DLD1 (cell line): ENCODE measurements around the gene COPZ1.

Experiments used
- in situ Hi-C: cut with HindIII; loops from 2 replicates; pipeline ENCODE4 v1.10.0; 2017; ENCODE audit warnings: low sequenced_read_pairs

COPZ1 gene

DNA sequence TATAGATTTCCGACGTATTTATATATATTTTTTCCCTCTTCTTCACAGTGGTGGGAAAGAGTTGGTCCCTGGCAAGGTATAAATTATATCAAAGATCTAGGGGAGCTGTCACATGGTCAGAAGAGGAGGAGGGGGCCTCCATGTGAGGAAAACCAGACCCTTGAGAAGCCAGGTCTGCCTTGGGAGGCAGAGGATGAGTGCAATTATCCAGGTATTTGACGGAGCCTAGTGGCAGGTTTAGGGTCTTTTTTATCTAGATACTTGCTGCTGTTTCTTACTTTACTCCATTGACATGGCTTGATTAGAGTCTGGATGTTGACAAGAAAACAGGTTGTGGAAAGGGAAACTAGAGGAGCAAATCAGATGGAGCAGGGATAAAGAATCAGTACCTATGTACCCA, 5.5 kb downstream of the COPZ1 start:
- in situ Hi-C loops, result no loop called here

DNA sequence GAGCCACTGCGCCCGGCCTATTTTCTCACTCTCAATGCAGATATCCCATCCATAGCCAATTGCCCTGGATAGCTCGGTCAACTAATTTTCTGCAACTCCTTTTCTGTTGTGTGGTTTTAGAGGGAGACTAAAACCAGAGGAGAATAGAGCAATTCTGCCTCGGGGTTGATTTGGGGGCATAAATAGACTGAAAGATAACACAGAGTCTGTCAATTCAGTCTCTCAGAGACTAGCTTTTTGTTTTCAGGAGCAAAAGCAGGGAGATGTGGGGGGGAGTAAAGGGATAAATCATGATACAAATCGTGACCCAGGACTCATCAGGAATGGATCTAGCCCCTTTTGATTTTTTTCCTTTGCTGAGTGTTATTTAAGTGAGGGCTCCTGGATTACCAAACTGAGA, 6.5 kb downstream of the COPZ1 start:
- in situ Hi-C loops, result no loop called here

DNA sequence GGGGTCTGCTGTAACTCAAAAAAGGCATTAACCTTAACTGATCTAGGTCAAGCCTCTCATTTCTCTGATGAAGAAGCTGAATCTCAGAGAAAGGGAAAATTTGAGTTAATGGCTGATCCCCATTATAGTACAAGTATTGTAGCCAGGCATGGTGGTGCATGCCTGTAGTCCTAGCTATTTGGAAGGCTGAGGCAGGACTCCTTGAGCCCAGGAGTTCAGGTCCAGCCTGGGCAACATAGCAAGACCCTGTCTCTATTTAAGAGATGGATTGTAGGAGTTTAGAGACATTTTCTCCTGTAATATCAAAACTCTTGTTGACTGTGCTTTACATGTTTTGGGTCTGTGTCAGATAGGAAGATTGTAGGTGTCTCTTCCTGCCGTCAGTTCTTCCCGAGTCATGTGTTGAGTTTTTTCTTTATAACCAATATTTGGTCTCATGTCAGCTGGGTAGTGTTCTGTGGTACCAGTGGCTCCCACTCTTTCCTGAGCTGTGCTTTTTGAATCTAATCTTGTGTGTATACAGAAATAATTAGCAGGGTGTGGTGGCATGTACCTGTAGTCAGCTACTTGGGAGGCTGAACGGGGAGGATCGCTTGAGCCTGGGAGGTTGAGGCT, 8.6 kb downstream of the COPZ1 start:
- in situ Hi-C loops, result no loop called here

DNA sequence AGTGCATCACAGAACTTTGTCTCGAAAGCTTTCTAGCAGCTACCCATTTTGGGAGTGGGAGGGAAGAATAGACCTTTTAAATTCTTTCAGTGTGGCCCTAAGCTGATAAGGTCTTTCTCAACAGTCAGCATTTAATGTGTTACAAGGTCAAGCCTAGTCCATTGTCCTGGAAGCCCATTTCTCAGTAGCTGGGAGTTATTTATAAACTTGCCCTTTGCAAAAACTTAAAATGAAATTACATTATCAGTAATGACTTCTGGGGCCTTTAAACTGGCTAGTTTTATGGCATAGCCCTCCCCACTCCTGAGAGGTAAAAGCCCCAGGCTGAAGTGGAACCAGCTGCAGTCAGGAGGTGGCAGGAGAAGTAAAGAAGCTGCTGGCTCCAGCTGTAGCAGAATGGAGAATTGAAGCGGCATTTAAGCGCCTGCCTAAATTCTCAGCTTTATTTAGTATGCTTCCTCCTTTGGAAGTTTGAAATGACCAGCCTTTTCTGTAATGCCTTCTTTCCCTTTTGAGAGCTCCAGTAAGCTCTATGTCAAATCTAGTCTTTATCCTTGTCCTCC, 12.4 kb downstream of the COPZ1 start:
- in situ Hi-C loops, result no loop called here

DNA sequence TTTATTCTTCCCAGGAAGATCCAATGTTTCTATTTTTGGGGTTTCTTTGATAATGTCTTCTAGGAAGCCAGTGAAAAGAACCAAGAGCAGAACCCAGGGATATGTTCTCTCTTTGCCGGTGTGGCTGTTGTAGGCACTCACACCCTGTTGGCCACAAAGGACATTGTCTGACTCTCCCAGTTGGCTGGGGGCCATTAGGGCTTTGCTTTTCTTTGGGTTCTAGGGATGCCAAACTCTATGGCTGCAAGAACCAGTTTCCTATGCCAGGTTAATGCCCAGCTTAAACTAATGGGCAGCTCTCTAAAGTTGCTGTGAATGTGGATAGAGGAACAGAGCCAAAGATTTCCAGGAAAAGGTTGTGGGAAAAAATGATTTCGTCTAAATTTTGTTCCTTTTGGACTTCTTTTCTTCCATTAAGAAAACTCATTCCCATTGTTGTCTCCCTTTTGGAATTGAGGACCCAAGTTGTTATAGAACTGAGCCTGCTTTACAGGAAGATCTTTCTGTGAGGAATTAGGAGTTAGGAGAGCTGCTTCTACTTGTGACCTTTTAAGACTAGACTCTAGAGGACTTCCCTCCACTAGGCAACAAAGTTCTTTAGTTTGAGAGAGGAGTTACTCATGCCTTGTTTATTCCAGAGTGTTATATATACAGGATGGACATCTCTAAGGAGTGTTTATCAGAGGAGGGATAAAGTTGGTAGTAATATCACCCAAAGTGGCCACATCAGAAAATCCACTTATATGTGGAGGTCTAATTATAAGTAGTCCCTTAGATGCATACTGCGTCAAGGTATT, 13.1 kb downstream of the COPZ1 start:
- in situ Hi-C loops, result no loop called here

DNA sequence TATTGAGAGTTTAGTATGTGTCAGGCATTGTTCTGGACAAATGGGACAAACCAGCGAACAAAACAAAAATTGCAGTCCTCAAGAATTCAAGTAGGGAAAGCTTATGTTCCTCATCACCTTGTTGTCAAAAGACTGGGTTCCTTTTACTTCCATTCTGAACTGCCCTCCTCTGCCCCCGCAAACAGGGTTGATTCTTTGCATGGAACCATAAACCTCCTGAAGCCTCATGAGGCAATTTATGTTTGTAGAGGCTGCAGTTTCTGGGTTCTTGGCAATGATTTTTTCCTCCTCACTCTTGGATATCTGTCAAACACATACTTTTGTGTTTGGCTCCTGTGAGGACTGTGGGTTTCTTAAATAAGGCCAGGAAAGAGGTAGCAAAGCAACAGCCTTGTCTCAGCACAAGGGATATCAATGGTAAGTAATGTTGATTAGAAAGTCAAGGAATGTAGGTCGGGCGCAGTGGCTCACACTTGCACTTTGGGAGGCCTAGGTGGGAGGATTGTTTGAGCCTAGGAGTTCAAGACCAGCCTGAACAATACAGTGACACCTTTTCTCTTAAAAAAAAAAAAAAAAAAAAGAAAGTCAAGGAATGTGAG, 13.9 kb downstream of the COPZ1 start:
- in situ Hi-C loops, result no loop called here

DNA sequence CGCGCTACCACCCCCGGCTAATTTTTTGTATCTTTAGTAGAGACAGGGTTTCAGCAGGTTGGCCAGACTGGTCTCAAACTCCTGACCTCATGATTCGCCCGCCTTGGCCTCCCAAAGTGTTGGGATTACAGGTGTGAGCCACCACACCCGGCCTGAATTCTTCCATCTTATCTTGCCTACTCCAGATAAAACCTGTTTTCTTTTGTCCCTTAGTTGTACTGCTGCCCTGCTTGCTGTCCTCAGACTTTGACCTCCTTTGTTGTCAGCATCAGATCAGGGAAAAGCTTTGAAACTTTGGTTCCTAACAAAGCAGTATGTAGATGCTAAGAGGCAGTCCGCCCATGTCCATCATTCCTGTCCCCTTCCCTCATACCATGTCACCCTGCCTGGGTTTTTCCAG, 15.9 kb downstream of the COPZ1 start:
- in situ Hi-C loops, result no loop called here

DNA sequence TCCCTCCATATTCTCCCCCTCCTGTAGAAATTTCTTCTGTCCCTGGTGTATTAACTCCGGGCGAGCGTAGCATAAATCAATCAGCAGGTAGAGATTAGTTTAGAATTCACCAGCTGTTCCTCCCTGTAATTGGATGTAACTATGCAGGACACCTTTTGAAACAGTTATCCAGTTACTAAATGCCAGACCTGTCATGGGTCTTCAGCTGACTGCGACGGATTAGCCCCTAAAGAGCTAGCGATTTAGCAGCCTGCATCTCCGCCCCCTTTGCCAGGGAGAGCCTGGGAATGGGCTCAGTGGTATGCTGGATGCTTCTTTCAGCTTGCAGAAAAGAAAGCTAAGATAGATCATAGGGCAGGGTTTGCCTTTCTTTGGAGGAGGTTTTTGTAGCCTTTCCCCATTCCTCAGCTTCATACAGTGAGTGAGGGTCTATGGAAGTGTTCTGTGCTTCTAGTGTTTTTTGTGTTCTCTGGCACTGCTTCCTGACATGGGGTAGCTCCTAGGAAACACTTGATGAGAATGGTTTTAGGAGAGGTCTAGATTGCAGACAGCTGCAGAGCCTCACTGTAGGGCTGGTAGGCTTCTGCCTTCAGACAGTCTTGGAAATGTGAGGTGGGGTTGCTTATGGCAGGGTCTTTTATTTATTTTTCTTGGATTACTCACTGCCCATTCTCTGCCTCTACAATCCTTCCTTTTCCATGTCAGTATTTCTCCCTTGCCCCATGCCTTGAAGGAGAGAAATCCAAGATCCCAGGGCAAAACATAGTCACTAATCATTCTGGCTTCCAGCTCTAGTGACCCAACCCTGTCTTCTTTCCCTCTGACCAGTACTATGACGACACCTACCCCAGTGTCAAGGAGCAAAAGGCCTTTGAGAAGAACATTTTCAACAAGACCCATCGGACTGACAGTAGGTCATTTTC, 16.7 kb downstream of the COPZ1 start:
- in situ Hi-C loops, result no loop called here

DNA sequence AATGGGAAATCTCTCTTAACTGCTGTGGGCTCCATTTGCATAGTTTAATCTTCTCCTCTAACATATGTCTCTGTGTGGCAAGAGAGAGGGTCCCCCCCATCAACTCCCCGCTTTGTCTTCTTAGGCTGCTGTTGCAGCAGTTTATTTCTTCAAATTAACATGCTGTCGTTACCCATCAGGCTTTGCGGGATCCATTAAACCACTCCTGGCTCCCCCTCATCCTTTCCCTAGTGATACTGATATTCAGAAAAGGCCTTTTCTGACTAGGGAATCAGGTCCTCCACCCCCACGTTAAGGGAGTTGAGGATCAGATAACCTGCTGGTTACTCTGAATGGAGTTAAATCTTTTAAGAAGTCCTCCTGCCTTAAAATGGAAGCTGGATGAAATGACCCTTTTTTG, 24.1 kb downstream of the COPZ1 start:
- in situ Hi-C loops, result no loop called here

DNA sequence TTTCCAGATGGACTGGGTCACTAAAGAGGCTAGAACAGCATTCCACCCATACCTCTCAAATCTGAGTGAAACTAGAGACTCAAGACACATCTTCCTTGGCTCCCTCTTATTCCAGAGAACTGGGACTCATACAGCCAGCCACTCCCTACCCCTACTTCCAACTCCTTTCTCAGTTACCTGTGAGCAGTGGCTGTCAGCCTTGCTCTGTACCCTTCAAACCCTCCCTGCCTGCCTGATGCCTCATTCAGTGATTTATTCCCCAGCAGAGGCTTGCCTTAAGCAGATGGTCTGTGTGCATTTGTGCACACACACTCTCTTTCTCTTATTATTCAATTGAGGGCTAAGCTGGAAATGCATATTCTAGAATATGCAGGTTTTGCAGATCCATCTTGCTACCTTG, 24.7 kb downstream of the COPZ1 start:
- in situ Hi-C loops, result loop anchor here (25.0 kb wide), 1 partner anchor 137 kb away; no protein-coding TSS in a partner anchor

DNA sequence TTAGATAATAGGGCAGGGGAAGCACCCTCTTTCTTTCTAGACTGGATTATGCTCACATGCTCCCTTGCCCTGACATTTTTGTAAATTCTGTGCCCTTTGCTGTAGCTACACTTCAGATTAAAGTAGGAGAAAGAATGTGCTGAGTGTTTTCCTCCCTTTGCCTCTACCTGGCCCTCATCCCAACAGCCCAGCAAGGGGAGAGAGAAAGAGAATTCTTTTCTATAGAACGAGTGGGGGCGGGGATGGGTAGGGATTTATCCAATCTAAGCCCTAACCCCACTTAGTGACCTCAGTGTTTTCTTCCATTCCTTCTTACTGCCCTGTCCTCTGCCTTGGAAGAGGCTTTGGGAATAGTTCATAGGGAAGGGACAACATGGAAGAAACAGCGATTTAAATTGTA, 25.8 kb downstream of the COPZ1 start:
- in situ Hi-C loops, result loop anchor here (25.0 kb wide), 1 partner anchor 138 kb away; no protein-coding TSS in a partner anchor

DNA sequence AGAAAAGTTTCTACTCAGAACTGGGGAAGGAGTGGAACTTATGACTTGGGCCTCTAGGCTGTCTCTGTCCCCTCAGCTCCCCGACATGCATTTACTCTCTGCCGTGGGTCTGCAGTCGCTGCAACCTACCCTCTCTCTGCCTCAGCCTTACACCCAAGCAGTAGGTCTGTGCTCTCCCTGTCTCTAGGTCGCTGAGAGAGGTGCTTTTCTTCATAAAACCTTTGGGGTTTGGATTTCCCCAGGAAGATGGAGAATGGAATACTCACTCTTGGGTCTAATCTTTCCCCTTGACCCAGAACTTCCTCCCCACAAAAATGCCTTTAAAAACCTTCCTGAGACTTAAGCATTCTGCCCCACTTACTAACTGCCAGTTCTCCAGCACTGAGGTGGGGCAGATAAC, 26.4 kb downstream of the COPZ1 start:
- in situ Hi-C loops, result loop anchor here (25.0 kb wide), 1 partner anchor 139 kb away; no protein-coding TSS in a partner anchor

DNA sequence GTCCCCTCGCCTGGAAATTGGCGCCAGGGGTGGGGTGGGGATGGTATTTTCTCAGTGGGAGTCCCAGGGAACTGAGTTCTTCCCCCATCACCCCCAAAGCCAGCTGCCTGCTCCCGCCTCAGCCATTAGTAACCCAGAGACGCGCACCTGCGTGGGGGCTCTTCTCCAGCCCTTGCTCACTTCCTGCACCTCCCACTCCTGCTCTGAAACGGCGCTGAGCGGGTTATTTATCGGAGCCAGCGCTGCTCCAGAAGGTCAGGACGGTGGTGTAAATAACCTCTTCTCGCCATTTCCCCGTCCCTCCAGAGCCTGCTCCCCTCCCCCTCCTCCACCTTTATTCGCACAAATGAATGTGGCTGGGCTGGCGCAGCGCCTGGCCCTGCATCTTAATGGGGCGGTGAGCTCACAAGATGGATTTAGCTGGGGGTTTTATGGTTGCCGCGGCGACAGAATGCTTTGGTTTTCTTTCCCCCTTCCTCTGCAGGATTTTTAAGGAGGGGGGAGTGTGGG, 27.1 kb downstream of the COPZ1 start:
- in situ Hi-C loops, result loop anchor here (25.0 kb wide), 1 partner anchor 140 kb away; no protein-coding TSS in a partner anchor

DNA sequence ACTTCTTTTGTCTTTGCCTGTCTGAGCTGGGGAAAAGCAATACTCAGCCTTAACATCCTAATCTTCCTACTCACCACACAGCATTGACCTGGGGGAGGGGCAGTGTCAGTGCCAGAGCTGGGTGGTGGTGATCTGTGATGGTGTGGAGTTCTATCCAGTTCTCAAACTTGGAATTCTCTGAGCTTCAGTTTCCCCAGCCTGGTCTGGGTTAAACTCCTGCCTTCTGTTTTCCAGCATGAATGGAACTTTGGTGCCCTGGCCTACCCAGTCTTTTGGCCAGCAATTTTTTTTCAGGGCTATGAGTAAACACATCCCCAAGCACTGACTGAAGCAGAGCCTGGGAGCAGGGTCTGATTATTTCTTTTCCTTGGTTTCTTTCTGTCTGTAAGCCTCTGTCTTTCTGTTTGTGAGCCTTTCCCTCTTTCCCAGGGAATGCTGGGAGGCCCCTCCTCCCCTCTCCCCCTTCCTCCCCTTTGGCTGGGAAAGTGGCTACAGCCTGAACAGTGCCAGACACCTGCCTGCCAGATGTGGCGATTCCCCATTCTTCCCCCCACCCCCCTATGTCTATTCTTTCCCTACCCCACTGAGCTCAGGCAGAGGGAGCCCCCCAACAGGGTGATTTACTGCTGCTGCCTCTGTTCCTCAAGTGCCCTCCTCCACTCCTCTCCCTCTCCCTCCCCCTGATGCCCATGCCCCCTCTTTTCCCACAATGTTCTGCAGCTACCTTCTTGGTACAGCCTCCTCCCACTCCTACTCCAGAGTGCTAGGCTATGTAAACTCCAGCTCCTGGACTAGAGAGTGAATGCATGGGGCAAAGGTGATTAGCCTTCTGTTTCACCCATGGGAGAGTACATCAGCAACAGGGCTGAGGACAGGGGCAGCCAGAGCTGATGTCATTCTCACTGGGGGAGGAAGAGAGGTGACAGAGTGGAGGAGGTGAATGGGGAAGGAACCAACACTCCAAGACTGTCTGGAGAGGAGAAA, 28.3 kb downstream of the COPZ1 start:
- in situ Hi-C loops, result loop anchor here (25.0 kb wide), 1 partner anchor 141 kb away; no protein-coding TSS in a partner anchor

DNA sequence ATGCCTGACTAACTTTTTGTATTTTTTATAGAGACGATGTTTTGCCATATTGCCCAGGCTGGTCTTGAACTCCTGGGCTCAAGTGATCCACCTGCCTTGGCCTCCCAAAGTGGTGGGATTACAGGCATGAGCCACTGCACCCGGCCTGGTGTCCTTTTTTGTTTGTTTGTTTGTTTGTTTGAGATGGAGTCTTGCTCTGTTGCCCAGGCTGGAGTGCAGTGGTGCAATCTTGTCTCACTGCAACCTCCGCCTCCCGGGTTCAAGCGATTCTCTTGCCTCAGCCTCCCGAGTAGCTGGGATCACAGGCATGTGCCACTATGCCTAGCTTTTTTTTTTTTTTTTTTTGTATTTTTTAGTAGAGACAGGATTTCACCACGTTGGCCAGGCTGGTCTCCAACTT, 29.3 kb downstream of the COPZ1 start:
- in situ Hi-C loops, result loop anchor here (25.0 kb wide), 1 partner anchor 142 kb away; no protein-coding TSS in a partner anchor

DNA sequence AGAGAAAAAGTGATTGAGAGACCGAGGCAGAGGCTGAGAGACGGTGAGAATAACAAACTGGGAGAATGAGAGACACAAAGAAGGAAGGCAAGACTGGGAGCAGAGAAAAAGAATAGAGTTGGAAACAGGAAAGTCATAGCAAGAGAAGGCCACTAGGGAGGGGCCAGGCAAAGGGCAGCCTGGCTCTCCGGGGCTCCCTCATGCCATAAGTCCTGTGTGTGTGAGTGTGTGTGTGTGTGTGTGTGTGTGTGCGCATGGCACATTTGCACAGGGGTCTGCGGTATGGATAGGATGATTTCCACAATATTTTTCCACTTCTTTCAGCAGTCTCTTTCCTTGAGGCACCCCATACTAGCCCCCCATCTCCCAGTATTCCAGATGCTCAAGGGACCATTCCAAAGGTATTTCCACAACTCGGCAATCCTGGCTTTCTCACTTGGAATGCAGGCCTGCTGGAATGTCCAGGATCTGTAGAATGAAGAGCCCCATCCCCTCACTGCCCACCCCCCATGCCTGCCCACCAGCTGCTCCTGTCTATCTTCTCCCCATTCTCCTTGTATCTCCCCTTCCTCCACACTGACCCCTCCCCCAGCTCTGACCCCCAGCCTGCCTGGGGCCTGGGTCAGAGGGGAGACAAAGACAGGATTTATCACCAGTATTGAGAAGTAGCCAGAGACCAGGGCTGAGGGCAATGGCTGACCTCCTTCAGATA, 30.3 kb downstream of the COPZ1 start:
- in situ Hi-C loops, result loop anchor here (25.0 kb wide), 1 partner anchor 143 kb away; no protein-coding TSS in a partner anchor

DNA sequence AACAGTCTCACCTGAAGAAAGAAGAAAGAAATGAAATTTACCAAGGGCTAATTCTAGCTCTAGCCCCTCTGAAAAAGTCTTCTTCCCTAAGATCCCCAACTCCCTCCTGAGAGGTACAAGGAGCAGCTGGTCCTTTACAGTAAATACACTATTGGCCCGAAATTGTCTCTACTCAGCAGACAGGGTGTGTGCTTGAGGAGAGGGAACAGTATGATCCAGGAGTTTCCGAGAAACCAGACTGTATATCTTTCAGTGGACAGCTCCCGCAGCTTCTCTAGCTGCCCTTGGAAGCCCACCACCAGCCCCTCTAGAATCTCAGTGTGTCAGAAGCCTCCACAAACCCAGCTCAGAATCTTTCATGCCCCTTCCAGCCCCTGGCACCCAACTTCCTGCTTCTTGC, 31.3 kb downstream of the COPZ1 start:
- in situ Hi-C loops, result loop anchor here (25.0 kb wide), 1 partner anchor 144 kb away; no protein-coding TSS in a partner anchor

DNA sequence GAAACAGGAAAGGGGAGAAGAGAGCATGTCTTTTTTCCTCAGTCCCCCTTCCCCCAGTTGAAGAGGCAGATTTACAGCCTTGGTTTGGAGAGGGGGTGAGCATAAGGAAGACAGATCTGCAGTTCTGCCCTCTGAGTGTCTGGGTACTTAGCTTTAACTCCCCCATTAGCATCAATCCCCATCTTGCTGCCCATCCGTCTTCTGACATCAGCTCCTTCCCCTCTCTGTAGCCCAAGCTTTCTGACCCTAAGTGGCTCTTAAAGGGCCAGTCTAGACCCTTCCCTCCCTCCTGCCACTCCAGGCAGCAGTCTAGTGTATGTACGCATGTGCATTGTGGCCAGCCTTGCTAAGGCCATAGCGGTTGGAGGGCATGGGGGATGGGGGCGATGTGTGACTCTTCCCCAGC, 32.0 kb downstream of the COPZ1 start:
- in situ Hi-C loops, result loop anchor here (25.0 kb wide), 1 partner anchor 145 kb away; no protein-coding TSS in a partner anchor
